HepG2 (cell line): ENCODE data around the gene MED9. TPM values are rescaled to one million over a fixed set of nuclear protein-coding genes. Genes with fewer than 3 reads are reported as not detected.

Experiments used
- ARHGAP35 ChIP-seq: sonication (generic); formaldehyde crosslinking; IDR thresholded peaks from 2 replicates; pipeline ENCODE4 v1.9.0; 2022; ENCODE audit warnings: mild to moderate bottlenecking, inconsistent platforms, moderate library complexity, missing genetic modification reagents, borderline replicate concordance
- BATF2 ChIP-seq: sonication (generic); formaldehyde crosslinking; IDR thresholded peaks from 2 replicates; pipeline ENCODE4 v1.8.0; 2022; ENCODE audit warnings: mild to moderate bottlenecking, missing genetic modification reagents, moderate library complexity
- CBX1 ChIP-seq: IDR thresholded peaks from one replicate; pipeline ENCODE4 v1.6.1; 2016; ENCODE audit warnings: antibody characterized with exemption, low read depth
- DRAP1 ChIP-seq: IDR thresholded peaks from 2 replicates; pipeline ENCODE4 v1.6.1; 2016; ENCODE audit warnings: missing genetic modification reagents, missing compliant biosample characterization
- GMEB2 ChIP-seq: IDR thresholded peaks from 2 replicates; pipeline ENCODE4 v1.6.1; 2016; ENCODE audit warnings: missing biosample characterization, missing genetic modification reagents, low read depth
- HNRNPH1 ChIP-seq: fragments of 200-400 bp; formaldehyde crosslinking; optimal IDR thresholded peaks from 2 replicates; pipeline ENCODE3; 2017; ENCODE audit warnings: mild to moderate bottlenecking, low read depth, low read length
- KDM5A ChIP-seq: fragments of 200-600 bp; sonication (generic); IDR thresholded peaks from 2 replicates; pipeline ENCODE4 v1.7.0; 2018; ENCODE audit warnings: antibody characterized with exemption, mild to moderate bottlenecking, low read length, borderline replicate concordance
- NR2F6 ChIP-seq, 2 experiments: IDR thresholded peaks; 2 replicates each; pipeline ENCODE4 v1.6.1; 2016; ENCODE audit warnings: antibody characterized with exemption in 1 of 2, mild to moderate bottlenecking in 1 of 2
- PPARG ChIP-seq: conservative IDR thresholded peaks from 2 replicates; pipeline ENCODE4 v1.6.1; 2016; ENCODE audit warnings: missing biosample characterization, missing genetic modification reagents
- RBAK ChIP-seq: sonication (generic); formaldehyde crosslinking; IDR thresholded peaks from 2 replicates; pipeline ENCODE4 v1.5.1; 2020; ENCODE audit warnings: mild to moderate bottlenecking, missing genetic modification reagents
- U2AF2 ChIP-seq: fragments of 200-400 bp; formaldehyde crosslinking; IDR thresholded peaks from 2 replicates; pipeline ENCODE4 v1.6.1; 2017; ENCODE audit warnings: low read depth, mild to moderate bottlenecking, low read length
- YEATS4 ChIP-seq: sonication (generic); formaldehyde crosslinking; IDR thresholded peaks from 2 replicates; pipeline ENCODE4 v1.4.0; 2020; ENCODE audit warnings: missing genetic modification reagents, borderline replicate concordance
- ZBTB38 ChIP-seq: sonication (generic); formaldehyde crosslinking; IDR thresholded peaks from 2 replicates; pipeline ENCODE4 v1.5.1; 2020; ENCODE audit warnings: mild to moderate bottlenecking, missing genetic modification reagents
- ZC3H4 ChIP-seq: sonication (generic); formaldehyde crosslinking; IDR thresholded peaks from 2 replicates; pipeline ENCODE4 v1.4.0; 2020; ENCODE audit warnings: missing genetic modification reagents, borderline replicate concordance
- ZNF33A ChIP-seq: sonication (generic); formaldehyde crosslinking; IDR thresholded peaks from 2 replicates; pipeline ENCODE4 v1.5.1; 2020; ENCODE audit warnings: missing genetic modification reagents, mild to moderate bottlenecking, moderate library complexity, borderline replicate concordance
- ZNF343 ChIP-seq: sonication (generic); formaldehyde crosslinking; IDR thresholded peaks from 2 replicates; pipeline ENCODE4 v1.4.0; 2020; ENCODE audit warnings: mild to moderate bottlenecking, missing genetic modification reagents
- ZNF512B ChIP-seq: sonication (generic); formaldehyde crosslinking; IDR thresholded peaks from 2 replicates; pipeline ENCODE4 v1.5.1; 2020; ENCODE audit warnings: missing genetic modification reagents, mild to moderate bottlenecking, borderline replicate concordance
- ZNF770 ChIP-seq: sonication (generic); formaldehyde crosslinking; IDR thresholded peaks from 2 replicates; pipeline ENCODE4 v1.5.0; 2020; ENCODE audit warnings: mild to moderate bottlenecking, missing genetic modification reagents
- ZNF841 ChIP-seq: sonication (generic); formaldehyde crosslinking; IDR thresholded peaks from 2 replicates; pipeline ENCODE4 v1.8.1; 2023; ENCODE audit warnings: missing genetic modification reagents, borderline replicate concordance
- ZSCAN5A ChIP-seq: sonication (generic); formaldehyde crosslinking; IDR thresholded peaks from 2 replicates; pipeline ENCODE4 v1.8.0; 2022; ENCODE audit warnings: mild to moderate bottlenecking, missing genetic modification reagents, borderline replicate concordance
- polyA plus RNA-seq, 8 experiments: library from polyadenylated mRNA; depleted of rRNA in 3 of 8; stranded (reverse) in 7 of 8; unstranded in 1 of 8; fragments of >200 nt; fragmentation: Illumina TruSeq in 4 of 8; extraction: Trizol in 4 of 8; gene quantifications; 2 replicates each; pipeline versions ENCODE4 v1.2.1 to v1.2.3, GENCODE V29; 2011 to 2016; ENCODE audit warnings: low read depth in 4 of 8, missing spikeins in 1 of 8, mixed read lengths in 1 of 8; ENCODE audit not compliant: insufficient read depth in 1 of 8
- total RNA-seq, 5 experiments: library from RNA; depleted of rRNA; stranded (reverse); fragments of >200 nt; fragmentation: Illumina TruSeq; extraction: Trizol; gene quantifications; 2 replicates each; pipeline ENCODE4 v1.2.3, GENCODE V29; 2016; ENCODE audit warnings: low read depth in 1 of 5

MED9 gene
- total and polyA plus RNA-seq, 2 of the 13 experiments (the other 11 are each of a cell fraction or from before 2014, with no cell fraction given): 11.9 to 15.1 TPM

GRCh38 chr17:17476865-17477467 lies at the start of gene MED9 (continued):
- TF ChIP-seq ZSCAN5A (CRISPR knock-in tag) (peak; percentile 73; the same call in 1 of the 2 replicates), NR2F6 (IDR thresholded peaks at IDR 0.05) (peak; percentile 52; the same call in 1 of the 2 replicates), NR2F6 (CRISPR knock-in tag; IDR thresholded peaks at IDR 0.05) (peak; percentile 93), ZNF512B (CRISPR knock-in tag) (no peak), ZNF33A (CRISPR knock-in tag) (no peak), ZNF841 (CRISPR knock-in tag) (no peak), YEATS4 (peak; percentile 87), RBAK (CRISPR knock-in tag) (no peak), CBX1 (no peak), HNRNPH1 (no peak), KDM5A (peak; percentile 98), ZNF343 (CRISPR knock-in tag) (no peak), ZC3H4 (CRISPR knock-in tag) (no peak), U2AF2 (no peak), ZBTB38 (CRISPR knock-in tag) (peak; percentile 84), PPARG (CRISPR knock-in tag) (peak; percentile 36; the same call in 1 of the 2 replicates), ZNF770 (CRISPR knock-in tag) (no peak), DRAP1 (peak; percentile 51; the same call in 1 of the 2 replicates), BATF2 (CRISPR knock-in tag) (0 out of 2 replicates have a peak, but pooled peaks have one; percentile 44), GMEB2 (CRISPR knock-in tag) (no peak), ARHGAP35 (CRISPR knock-in tag) (peak; percentile 90; the same call in 1 of the 2 replicates)
